HG03045 (cell line): ENCODE data around the gene PLVAP.
A peak's percentile ranks its signal among the peaks of the same experiment; 100 is the strongest.

ENCODE experiments used
- ATAC-seq: cut with Tn5 transposase; IDR thresholded peaks from one replicate; pipeline ENCODE4 v1.9.1; 2021; ENCODE audit warnings: mild to moderate bottlenecking, moderate library complexity; ENCODE audit not compliant: unreplicated experiment

Gene PLVAP

GRCh38 chr19:17324357-17325114 is 52.6 kb downstream of the PLVAP start:
- no peak for ATAC-seq

DNA sequence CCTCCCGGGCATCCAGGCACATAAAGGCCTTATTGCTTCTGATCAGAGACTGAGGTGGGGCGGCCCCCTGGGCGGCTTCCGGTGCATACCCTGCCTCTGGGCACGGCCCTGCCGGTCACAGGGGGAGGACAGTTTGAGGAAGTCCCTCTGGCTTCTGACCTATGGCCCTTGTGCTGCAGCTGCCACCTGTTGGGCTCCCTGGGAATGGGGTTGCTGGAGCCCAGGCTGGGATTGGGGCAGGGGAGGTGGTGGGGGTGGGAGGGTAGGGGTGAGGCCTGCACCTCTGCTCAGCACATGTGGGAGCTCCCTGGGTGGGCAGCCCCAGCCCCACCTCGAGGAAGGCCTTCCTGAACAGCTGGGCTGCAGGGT is 53.2 kb downstream of the PLVAP start:
- no peak for ATAC-seq

DNA sequence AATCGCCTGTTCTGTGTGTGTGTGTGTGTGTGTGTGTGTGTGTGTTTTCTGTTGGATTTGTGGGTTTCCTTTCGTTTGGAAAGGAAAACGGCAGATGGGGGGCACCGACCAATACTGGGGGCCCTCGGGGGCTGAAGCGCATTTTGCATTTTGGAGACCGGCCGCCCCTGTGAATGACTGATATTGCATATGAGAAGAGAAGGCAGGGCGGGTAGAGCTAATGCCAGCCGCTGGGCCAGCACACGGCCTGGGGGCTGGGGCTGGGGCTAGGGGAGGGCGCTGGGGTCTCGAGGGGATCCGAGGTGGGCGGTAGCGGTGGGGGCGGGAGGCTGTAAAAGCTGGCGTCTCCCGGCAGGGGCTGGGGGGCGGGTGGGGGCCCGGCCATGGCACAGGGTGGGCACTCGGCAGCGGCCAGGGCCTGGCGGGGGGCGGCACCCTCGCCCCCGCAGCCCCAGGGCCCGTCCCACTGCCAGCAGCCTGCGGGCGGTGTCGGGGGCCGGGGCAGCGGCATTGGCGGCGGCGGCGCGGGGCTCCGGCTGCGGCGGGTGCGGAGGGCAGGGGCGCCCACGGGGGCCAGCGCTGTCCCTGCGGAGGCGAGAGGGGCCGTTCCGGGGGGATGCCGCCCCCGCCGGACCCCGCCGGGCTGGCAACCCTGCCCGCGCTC is 53.7 kb downstream of the PLVAP start:
- no peak for ATAC-seq

DNA sequence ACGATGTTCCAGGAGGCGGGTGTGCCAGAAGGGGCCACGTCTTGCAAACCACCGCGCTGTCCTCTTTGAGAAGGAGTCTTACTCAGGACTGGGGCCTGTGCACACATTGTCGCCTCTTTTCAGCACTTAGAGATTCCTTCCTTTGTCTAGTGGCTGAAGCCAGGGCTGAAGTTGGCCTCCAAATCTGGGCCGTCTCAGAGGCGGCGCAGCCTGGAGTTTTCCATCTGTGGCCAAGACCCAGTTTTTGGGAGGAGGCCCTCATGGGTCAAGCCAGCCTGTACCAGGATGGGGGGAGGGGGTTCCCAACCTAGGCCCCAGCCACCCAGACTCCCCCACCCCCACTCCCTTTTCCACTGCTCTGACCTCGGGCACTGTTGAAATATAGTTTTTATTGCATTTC is 54.3 kb downstream of the PLVAP start:
- no peak for ATAC-seq

DNA sequence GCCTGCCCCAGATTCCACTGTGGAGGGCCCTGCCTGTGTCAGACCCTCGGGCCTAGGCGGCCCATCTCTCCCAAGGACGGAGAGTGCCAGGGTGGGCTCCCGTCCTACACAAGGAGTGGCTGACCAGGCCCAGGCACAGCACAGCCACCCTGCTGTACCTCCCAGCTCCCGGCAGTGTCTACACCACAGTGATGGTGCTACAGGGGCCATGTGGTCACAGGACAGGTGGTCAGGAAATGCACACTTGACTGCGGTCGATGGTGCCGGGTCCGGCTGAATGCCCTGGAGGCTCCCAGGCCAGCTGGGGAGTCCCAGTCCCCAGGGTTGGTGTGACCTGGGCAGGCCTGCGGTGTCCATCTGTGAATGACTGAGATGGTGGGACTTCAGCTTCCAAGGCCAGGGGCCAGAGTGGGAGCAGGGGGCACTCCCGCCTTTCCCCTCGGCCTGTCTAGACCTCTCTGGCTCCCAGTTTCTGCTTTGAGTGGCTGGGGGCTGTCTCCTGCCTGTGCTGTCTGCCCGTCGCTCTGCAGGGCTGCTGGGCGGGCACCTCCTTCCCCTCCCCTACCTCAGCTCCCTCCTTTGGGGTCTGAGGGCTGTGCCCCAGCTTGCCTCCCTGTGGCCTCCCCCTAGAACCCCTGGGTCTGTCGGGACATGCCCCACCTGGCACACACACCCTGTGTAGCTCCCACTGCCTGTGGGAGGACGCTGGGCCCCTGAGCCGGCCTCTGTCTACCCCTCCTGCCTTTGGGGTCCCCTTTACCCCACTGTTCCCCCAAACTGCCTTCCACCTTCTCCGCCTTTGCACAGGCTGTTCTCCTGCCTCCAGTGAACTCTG is 55.3 kb downstream of the PLVAP start:
- ATAC-seq = no peak

DNA sequence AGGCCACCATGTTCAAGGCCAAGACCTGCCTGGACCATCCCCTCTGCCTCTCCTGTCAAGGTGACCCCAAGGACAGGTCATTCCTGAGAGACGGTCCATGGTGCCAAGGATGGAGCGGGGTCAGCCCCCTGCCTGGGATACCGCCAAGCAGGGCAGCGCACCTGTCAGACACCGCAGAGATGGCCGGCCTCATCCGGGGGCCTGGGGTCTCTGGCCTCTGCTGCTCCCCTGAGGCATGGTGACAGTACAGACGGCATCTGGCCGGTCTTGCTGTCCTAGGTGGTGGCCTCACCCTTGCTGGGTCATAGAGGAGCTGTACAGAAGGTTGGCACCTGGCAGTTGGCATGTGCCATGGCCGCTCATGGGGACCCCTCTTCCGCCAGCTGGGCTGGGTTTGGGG is 56.7 kb downstream of the PLVAP start:
- no peak for ATAC-seq

DNA sequence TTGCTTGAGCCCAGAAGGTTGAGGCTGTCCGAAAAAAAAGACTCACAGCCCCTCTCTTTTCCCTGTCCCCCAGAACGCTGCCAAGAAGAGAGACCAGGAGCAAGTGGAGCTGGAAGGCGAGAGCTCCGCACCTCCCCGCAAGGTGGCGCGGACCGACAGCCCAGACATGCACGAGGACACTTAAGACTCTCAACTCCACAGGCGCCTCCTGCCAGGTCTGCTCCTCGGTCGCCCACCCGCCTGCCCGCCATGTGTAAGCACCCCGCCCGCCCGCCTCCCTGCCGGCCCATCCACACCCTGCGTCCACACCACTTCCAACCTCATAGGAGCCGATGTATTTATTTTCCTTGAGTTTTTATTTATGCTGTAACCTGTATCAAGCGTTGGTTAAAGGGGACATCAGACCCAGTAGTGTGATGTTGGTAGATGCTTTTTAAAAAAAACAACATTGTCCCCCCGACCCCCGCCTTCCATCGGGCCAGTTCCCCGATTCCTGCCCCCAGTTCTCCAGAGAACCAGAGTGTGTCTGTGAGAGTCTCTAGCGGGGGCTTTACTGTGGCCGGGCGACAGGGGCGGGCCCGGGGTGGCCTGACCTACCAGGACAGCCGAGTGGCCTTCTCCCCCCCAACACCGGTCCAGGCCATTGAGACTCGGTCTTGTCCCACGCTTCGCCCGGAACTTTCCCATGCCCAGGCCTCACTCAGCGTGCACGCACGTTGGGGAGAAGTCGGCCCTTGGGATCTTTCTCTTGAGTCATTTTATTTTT is 57.5 kb downstream of the PLVAP start:
- no peak for ATAC-seq

- no peak for ATAC-seq
Observed at GRCh38 chr19:17318966-17319365, 58.2 kb downstream of the PLVAP start.

DNA sequence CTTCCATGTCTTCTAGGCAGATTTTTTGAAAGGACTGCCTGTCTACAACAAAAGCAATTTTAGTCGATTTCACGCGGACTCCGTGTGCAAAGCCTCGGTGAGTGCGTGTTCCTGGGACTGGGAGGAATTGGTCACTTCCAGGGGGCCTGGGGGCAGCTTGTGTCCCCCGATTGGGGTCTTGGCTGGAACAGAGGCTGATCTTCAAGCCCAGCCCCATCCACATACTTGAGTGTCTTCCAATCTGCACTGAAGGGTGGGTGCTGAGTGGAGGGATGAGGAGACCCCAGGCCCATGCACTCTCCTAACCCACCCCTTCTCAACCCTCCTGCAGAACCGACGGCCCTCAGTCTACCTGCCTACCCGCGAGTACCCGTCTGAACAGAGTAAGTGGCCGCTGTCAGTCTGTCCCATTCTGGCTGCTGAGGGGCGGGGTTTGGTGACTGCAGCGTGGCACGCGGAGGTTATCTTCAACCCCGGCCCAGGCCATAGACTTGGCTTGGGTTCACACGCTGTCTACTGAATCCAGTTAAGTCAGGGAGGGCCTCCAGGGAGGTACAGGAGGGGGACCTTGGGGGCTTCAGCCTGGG is 63.0 kb downstream of the PLVAP start:
- ATAC-seq = no peak

DNA sequence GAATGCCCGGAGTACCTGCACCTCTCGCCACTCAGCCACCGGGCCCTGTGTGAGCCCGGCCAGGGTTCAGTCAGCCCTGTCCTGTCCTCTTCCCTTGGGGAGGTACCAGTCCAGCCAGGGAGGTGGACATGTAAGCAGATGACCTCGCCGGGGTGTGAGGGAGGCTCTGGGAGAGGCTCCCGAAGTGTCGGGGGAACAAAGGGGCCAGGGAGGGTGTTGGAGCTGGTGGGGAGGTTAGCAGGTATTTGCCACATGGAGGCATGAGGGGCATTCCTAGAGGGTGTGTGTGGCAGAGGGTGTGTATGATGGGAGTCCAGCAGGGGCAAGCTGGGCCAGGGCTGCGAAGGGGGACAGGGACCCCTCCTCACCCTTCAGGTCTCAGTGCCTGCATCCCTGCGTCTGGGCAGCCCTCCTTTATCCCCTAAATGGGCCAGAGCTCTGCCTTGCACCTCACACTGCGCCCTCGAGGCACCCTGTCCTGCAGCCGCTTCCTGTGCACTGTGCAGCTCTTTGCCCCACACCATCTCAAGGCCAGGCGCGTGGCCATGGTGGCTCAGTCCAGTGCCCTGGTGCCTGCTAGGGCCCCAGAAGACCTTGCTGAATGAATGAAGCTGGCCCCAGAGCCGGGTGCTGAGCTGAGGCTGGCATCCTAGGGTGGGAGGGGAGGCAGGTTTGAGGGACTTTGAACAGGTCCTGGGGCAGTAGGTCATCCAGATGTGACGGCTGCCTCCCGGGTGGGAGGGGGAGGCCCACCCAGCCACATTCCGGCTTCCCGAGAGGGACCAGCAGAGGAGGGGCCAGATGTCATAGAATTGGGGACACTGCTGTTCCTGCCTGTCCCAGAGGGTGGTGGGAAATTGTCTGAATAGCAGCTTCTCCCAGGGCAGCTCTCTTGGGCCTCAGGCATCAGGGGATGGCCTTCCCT is 64.7 kb downstream of the PLVAP start:
- ATAC-seq = no peak

GRCh38 chr19:17311455-17312188 is 65.5 kb downstream of the PLVAP start:
- ATAC-seq = no peak

GRCh38 chr19:17309965-17310461 is 67.1 kb downstream of the PLVAP start:
- ATAC-seq = no peak

DNA sequence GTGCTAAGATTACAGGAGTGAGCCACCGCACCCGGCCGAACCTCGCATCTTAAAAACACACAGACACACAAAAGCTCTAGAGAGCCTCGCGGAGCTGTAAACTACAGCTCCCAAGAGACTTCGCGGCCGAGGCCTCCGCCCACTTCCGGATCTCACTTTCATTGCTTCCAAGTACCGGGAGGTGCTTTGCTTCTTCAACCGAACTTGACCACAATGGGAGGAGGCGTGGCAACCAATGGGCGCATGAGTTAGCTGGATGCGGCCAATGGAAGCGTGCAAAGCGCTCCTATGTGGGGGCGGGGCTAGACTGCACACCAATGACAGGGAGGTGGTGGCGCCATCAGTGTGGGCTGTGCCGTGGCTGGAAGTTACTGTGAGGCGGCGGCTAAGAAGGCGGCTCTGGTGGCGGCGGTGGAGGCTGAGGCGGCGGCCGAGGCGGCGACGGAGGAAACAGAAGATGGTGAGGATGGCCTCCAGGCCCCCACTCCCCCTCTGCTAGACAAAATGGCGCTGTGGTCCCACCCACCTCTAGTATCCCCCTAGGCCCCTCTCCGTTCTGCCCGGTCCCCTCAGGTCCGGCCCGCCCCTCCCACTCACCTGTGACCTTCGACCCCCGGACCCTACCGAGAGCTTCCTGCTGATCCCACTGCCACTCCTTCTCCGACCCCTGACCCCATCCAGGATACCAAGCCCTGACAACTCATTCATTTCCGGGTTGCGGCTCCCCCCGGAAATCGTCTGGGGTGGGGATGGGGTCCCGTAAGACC is 67.8 kb downstream of the PLVAP start, which contains the start of gene DDA1:
TSS of gene DDA1 (plus strand) at position 366 of the 767 bp plus-strand sequence. CDS start at position 458, 92 bp downstream.
- ATAC-seq = peak; percentile 64

GRCh38 chr19:17307876-17308377 is 69.2 kb downstream of the PLVAP start:
- no peak for ATAC-seq

GRCh38 chr19:17306285-17306714 is 70.8 kb downstream of the PLVAP start:
- ATAC-seq = no peak

DNA sequence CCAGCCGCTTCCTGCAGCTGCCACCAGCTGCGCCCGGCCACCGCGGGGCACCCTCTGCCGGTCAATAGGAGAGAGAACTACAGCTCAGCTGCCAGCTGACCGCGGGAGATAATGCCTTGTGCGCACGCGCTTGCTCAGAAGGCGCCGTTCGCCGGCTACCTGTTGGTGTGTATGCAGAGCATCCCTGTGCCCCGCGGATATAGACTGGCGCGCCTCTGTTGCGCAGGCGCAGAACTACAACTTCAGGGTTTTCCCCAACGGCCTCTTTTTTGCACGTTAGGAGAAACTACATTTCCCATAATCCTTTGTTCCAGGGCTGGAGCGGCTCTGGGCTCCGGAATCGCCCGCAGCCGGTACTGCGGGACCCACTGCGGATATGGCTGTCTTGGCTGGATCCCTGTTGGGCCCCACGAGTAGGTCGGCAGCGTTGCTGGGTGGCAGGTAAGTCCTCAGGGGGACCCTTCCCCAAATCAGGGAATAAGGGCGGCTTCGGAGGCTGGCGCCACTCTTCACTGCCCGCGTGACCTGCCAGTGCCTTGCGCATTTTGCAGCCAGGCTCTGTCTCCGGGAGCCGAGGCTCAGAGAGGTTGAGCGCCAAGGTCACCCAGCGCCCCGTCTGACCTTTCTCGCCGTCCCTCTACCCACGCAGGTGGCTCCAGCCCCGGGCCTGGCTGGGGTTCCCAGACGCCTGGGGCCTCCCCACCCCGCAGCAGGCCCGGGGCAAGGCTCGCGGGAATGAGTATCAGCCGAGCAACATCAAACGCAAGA is 71.4 kb downstream of the PLVAP start, which contains the start of gene MRPL34:
TSS of gene MRPL34 (plus strand) at position 356 of the 768 bp plus-strand sequence. CDS start at position 377, 21 bp downstream.
- peak; percentile 52 for ATAC-seq

DNA sequence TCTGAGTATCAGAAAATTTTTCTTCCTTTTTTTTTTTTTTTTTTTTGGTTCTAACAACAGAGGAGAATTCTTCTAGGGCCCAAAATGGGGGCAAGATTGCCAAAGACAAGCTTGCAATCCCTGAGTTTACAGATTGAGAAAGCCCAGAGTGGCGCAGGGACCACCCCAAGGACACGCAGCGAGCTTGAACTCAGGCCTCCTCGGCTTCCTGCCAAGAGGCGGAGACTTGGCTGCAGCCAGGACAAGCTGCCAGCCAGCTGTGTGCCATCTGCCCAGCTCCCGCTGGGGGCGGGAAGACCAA is 72.0 kb downstream of the PLVAP start:
- no peak for ATAC-seq
